ENCODE data around the gene MYO1C. TPM values are rescaled to one million over a fixed set of nuclear protein-coding genes. Genes with fewer than 3 reads are reported as not detected.
"Not testable (repeated sequence)": the region's sequence is repeated elsewhere in the genome, so short reads cannot be mapped to it uniquely, and the experiment has no call there.

Gene MYO1C
- total and polyA plus RNA-seq, 4 donors: 73.4 to 237 (median 89.6) TPM

GRCh38 chr17:1532836-1533602 lies 40.5 kb upstream of the MYO1C start:
- H3K4me1 ChIP-seq (ENCODE audit: control insufficient read depth in 5 of 5, insufficient read depth in 5 of 5, low read length in 5 of 5): peaks cover 0 to 10% (median 0%) of the 10 kb centered on the region in 5 donors
- no peak for DNase-seq
- H3K36me3 ChIP-seq (ENCODE audit: control insufficient read depth in 4 of 4, insufficient read depth in 4 of 4, low read length in 4 of 4): peaks cover 18 to 51% (median 27%) of the 10 kb centered on the region in 4 donors
- no peaks in the 10 kb centered on the region for H3K27me3 ChIP-seq (ENCODE audit: control insufficient read depth in 3 of 3, insufficient read depth in 3 of 3, low read length in 2 of 3)
- no peak overlapping the region for H3K27ac ChIP-seq (ENCODE audit: low read depth in 1 of 2, low read length in 1 of 2)
- TF ChIP-seq, protein P1, sequence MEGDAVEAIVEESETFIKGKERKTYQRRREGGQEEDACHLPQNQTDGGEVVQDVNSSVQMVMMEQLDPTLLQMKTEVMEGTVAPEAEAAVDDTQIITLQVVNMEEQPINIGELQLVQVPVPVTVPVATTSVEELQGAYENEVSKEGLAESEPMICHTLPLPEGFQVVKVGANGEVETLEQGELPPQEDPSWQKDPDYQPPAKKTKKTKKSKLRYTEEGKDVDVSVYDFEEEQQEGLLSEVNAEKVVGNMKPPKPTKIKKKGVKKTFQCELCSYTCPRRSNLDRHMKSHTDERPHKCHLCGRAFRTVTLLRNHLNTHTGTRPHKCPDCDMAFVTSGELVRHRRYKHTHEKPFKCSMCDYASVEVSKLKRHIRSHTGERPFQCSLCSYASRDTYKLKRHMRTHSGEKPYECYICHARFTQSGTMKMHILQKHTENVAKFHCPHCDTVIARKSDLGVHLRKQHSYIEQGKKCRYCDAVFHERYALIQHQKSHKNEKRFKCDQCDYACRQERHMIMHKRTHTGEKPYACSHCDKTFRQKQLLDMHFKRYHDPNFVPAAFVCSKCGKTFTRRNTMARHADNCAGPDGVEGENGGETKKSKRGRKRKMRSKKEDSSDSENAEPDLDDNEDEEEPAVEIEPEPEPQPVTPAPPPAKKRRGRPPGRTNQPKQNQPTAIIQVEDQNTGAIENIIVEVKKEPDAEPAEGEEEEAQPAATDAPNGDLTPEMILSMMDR (IDR thresholded peaks at IDR 0.05; ENCODE audit: control extremely low read depth, extremely low read depth): peak; percentile 2
- no peak overlapping the region for H3K4me3 ChIP-seq
- H3K9ac ChIP-seq (ENCODE audit: insufficient read depth in 1 of 2, low read length in 2 of 2): no peak overlapping the region
- WGBS, 2 donors: 80 to 84% methylated on average over 10 of the region's 10 CpGs
- no peaks in the 10 kb centered on the region for H3K9me3 ChIP-seq (ENCODE audit: control insufficient read depth in 4 of 4, insufficient read depth in 3 of 4, low read length in 3 of 4)
- no peak for ATAC-seq (ENCODE audit: insufficient read depth, low FRiP score)

DNA sequence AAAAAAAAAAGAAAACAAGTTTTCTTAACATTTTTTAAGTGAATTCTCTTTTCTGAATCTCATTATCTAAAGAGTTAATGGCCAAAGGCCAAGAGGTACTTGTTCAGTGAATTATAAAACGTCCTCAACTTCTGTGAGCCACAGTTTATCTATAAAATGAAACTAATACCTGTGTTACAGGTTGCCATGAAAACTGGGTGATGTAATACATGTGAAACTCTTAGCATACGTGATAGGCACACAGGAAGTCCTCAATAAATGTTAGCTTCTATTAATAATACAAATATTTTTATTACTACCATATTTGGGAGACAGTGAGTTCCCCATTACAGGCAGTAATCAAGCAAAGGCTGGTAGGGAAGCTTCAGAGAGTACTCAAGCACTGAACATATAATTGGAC lies 37.4 kb upstream of the MYO1C start:
- no peak for DNase-seq
- WGBS, 2 donors: 29 to 47% methylated on average over 2 of the region's 2 CpGs
- Histone ChIP-seq H3K27ac (ENCODE audit: low read depth in 1 of 2, low read length in 1 of 2) (no peak overlapping the region), H3K9ac (ENCODE audit: insufficient read depth in 1 of 2, low read length in 2 of 2) (no peak overlapping the region), H3K36me3 (ENCODE audit: control insufficient read depth in 4 of 4, insufficient read depth in 4 of 4, low read length in 4 of 4) (peaks cover 15 to 50% (median 31%) of the 10 kb centered on the region in 4 donors), H3K27me3 (ENCODE audit: control insufficient read depth in 3 of 3, insufficient read depth in 3 of 3, low read length in 2 of 3) (no peaks in the 10 kb centered on the region), H3K4me1 (ENCODE audit: control insufficient read depth in 5 of 5, insufficient read depth in 5 of 5, low read length in 5 of 5) (peaks cover 0 to 5% (median 0%) of the 10 kb centered on the region in 5 donors), H3K4me3 (no peak overlapping the region), H3K9me3 (ENCODE audit: control insufficient read depth in 4 of 4, insufficient read depth in 3 of 4, low read length in 3 of 4) (no peaks in the 10 kb centered on the region)
- no peak for ATAC-seq (ENCODE audit: insufficient read depth, low FRiP score)
- TF ChIP-seq, protein P1 (IDR thresholded peaks at IDR 0.05; ENCODE audit: control extremely low read depth, extremely low read depth): no peak

GRCh38 chr17:1526876-1527275 lies 34.4 kb upstream of the MYO1C start:
- 68 to 75% methylated on average over 4 of the region's 4 CpGs for WGBS, 2 donors
- peaks cover 3 to 27% (median 21%) of the 10 kb centered on the region in 4 donors for H3K36me3 ChIP-seq (ENCODE audit: control insufficient read depth in 4 of 4, insufficient read depth in 4 of 4, low read length in 4 of 4)

DNA sequence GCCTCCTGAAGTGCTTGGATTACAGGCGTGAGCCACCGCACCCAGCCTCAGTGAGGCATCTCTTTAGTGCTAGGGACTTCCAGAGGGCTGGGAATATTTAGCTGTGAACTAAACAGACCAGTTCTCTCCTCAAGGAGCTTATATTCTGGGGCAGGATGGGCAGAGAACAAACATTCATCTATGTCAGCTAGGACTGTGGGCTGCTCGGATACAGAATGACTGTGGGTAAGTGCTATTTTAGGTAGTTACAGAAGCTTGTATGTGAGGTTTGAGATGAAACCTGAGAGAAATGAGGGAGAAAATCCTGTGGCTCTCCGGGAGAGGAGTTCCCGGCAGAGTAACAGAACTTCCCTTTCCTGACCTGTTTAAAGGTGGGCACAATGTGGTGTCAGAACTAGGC lies 30.1 kb upstream of the MYO1C start:
- TF ChIP-seq, protein P1 (IDR thresholded peaks at IDR 0.05; ENCODE audit: control extremely low read depth, extremely low read depth): no peak
- Histone ChIP-seq H3K4me1 (ENCODE audit: control insufficient read depth in 5 of 5, insufficient read depth in 5 of 5, low read length in 5 of 5) (peaks cover 0 to 3% (median 0%) of the 10 kb centered on the region in 5 donors), H3K27me3 (ENCODE audit: control insufficient read depth in 3 of 3, insufficient read depth in 3 of 3, low read length in 2 of 3) (no peaks in the 10 kb centered on the region), H3K27ac (ENCODE audit: low read depth in 1 of 2, low read length in 1 of 2) (no peak overlapping the region), H3K4me3 (no peak overlapping the region), H3K9ac (ENCODE audit: insufficient read depth in 1 of 2, low read length in 2 of 2) (no peak overlapping the region), H3K36me3 (ENCODE audit: control insufficient read depth in 4 of 4, insufficient read depth in 4 of 4, low read length in 4 of 4) (peaks cover 0 to 19% (median 14%) of the 10 kb centered on the region in 4 donors), H3K9me3 (ENCODE audit: control insufficient read depth in 4 of 4, insufficient read depth in 3 of 4, low read length in 3 of 4) (no peaks in the 10 kb centered on the region)
- no peak for ATAC-seq (ENCODE audit: insufficient read depth, low FRiP score)
- WGBS, 2 donors: 91% methylated on average over 5 of the region's 5 CpGs
- DNase-seq: no peak

More at GRCh38 chr17:1526876-1527275, 34.4 kb upstream of the MYO1C start:
- not testable (repeated sequence) for DNase-seq; ATAC-seq (ENCODE audit: insufficient read depth, low FRiP score); H3K27me3 ChIP-seq (ENCODE audit: control insufficient read depth in 3 of 3, insufficient read depth in 3 of 3, low read length in 2 of 3); H3K27ac ChIP-seq (ENCODE audit: low read depth in 1 of 2, low read length in 1 of 2); H3K9ac ChIP-seq (ENCODE audit: insufficient read depth in 1 of 2, low read length in 2 of 2); H3K9me3 ChIP-seq (ENCODE audit: control insufficient read depth in 4 of 4, insufficient read depth in 3 of 4, low read length in 3 of 4); H3K4me3 ChIP-seq; H3K4me1 ChIP-seq (ENCODE audit: control insufficient read depth in 5 of 5, insufficient read depth in 5 of 5, low read length in 5 of 5)

Data from lung (tissue), 12 donors.